ENCODE results near the gene RAC2. TPM values are rescaled to one million over a fixed set of nuclear protein-coding genes. Genes with fewer than 3 reads are reported as not detected.

RAC2 gene
- total RNA-seq, 4 donors from 2014 or later, result 7.8 to 49.8 (median 14.5) TPM

- no peak for TF ChIP-seq CTCF (IDR thresholded peaks at IDR 0.05; ENCODE audit: low read depth)
These were observed 67.5 kb downstream of the RAC2 start for GRCh38 chr22:37176464-37177061.

- TF ChIP-seq CTCF (IDR thresholded peaks at IDR 0.05; ENCODE audit: low read depth), result no peak
These were observed 68.4 kb downstream of the RAC2 start for GRCh38 chr22:37175414-37176281.

Small RNA genes within 50 kb of the gene (small RNA-seq; reads per million reads assigned to genes)
- gene Z82188.1, result not detected

Other genes starting within 250 kb of the RAC2 start
- gene TST, start 224.8 kb downstream of the RAC2 start, total RNA-seq, result 100 to 1,000 TPM in 1 of 4 donors, 10 to 100 TPM in 3; 54.7 to 141 (median 70.5) TPM
- gene MPST, start 224.5 kb downstream of the RAC2 start, total RNA-seq, result 100 to 1,000 TPM in 3 of 4 donors, 10 to 100 TPM in 1; 61.1 to 320 (median 149) TPM
- 1 to 10 TPM; 2.9 to 8.9 (median 8.4) TPM for gene KCTD17, start 192.5 kb downstream of the RAC2 start, total RNA-seq
- not detected for gene TMPRSS6, start 134.6 kb downstream of the RAC2 start, total RNA-seq
- 1 to 10 TPM in 1 of 4 donors, under 1 TPM in 3; 0.22 to 2.2 (median 0.62) TPM for gene IL2RB, start 94.4 kb downstream of the RAC2 start, total RNA-seq
- gene C1QTNF6, start 56.0 kb downstream of the RAC2 start, total RNA-seq, result 1 to 10 TPM in 3 of 4 donors, under 1 TPM in 1; 0.33 to 3.2 (median 2.4) TPM
- gene SSTR3, start 31.8 kb downstream of the RAC2 start, total RNA-seq, result not detected
- 10 to 100 TPM; 13.2 to 40.3 (median 22.1) TPM for gene CYTH4, start 38.2 kb upstream of the RAC2 start, total RNA-seq
- gene ELFN2, start 183.2 kb upstream of the RAC2 start, total RNA-seq, result not detected
- 10 to 100 TPM in 3 of 4 donors, 1 to 10 TPM in 1; 9.0 to 24.3 (median 17.3) TPM for gene MFNG, start 242.1 kb upstream of the RAC2 start, total RNA-seq